HG03280 (cell line): Measurements from ENCODE around the gene TAF4.
"Not testable (repeated sequence)": the region's sequence is repeated elsewhere in the genome, so short reads cannot be mapped to it uniquely, and the experiment has no call there.

Experiments
- ATAC-seq: cut with Tn5 transposase; IDR thresholded peaks from one replicate; pipeline ENCODE4 v1.9.1; 2021; ENCODE audit warnings: mild to moderate bottlenecking, moderate library complexity; ENCODE audit not compliant: unreplicated experiment

Gene TAF4

GRCh38 chr20:61981691-61982090 is 84.0 kb downstream of the TAF4 start:
- ATAC-seq, result not testable (repeated sequence)

- ATAC-seq, result no peak
Observed at GRCh38 chr20:61980647-61981583, 84.8 kb downstream of the TAF4 start.

GRCh38 chr20:61979701-61980635 is 85.7 kb downstream of the TAF4 start:
- no peak for ATAC-seq

GRCh38 chr20:61979090-61979489 is 86.6 kb downstream of the TAF4 start:
- no peak for ATAC-seq

- no peak for ATAC-seq
Observed at GRCh38 chr20:61978491-61978890, 87.2 kb downstream of the TAF4 start.

GRCh38 chr20:61977419-61977786 is 88.3 kb downstream of the TAF4 start:
- ATAC-seq, result no peak

GRCh38 chr20:61976644-61977418 is 88.8 kb downstream of the TAF4 start:
- no peak for ATAC-seq

- ATAC-seq, result no peak
Observed at GRCh38 chr20:61976263-61976643, 89.4 kb downstream of the TAF4 start.

- no peak for ATAC-seq
Observed at GRCh38 chr20:61975407-61976129, 90.1 kb downstream of the TAF4 start.

- no peak for ATAC-seq
Observed at GRCh38 chr20:61974357-61974665, 91.4 kb downstream of the TAF4 start.

- ATAC-seq, result no peak
Observed at GRCh38 chr20:61973515-61974356, 91.9 kb downstream of the TAF4 start.

GRCh38 chr20:61972636-61973508 is 92.8 kb downstream of the TAF4 start:
- no peak for ATAC-seq

GRCh38 chr20:61971595-61971994 is 94.1 kb downstream of the TAF4 start:
- not testable (repeated sequence) for ATAC-seq

- no peak for ATAC-seq
Observed at GRCh38 chr20:61970357-61970756, 95.3 kb downstream of the TAF4 start.

GRCh38 chr20:61969806-61970205 is 95.9 kb downstream of the TAF4 start:
- no peak for ATAC-seq

GRCh38 chr20:61968932-61969331 is 96.7 kb downstream of the TAF4 start:
- ATAC-seq, result no peak

- ATAC-seq, result no peak
Observed at GRCh38 chr20:61968036-61968810, 97.5 kb downstream of the TAF4 start.

- no peak for ATAC-seq
Observed at GRCh38 chr20:61967300-61967699, 98.4 kb downstream of the TAF4 start.
